ENCODE data around the gene GAK.
"Not testable (repeated sequence)": the region's sequence is repeated elsewhere in the genome, so short reads cannot be mapped to it uniquely, and the experiment has no call there.

The GAK gene

DNA sequence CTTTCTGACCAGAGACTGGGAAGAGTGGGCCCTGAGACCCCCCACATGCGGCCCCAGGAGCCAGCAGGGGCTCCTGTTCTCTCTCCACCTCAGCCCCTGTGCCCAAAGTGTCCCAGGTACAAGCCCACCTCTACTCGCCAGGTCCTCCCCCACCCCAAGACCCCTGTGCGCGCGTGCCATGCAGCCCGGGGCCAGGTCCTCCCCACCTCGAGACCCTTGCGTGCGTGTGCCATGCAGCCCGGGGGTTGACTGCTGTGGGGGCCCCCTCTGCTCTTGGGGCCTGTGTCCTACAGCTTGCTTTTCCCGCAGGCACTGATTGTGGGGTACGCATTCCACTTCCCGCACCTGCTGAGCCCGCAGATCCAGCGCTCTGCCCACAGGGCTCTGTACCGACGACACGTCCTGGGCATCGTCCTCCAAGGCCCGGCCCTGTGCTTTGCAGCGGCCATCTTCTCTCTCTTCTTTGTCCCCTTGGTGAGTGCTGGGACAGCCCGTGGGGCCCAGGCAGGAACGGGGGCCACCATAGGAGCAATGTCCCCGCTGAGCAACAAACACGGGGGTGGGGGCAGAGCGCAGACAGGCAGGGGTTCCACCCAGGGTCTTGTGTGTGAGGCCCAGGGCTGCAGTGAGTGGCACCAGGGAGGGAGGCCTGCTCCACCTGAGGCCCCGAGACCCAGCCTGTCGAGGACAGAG is 20.9 kb upstream of the GAK start:
- DNase-seq (ENCODE audit: low read depth, low spot score), result no peak

DNA sequence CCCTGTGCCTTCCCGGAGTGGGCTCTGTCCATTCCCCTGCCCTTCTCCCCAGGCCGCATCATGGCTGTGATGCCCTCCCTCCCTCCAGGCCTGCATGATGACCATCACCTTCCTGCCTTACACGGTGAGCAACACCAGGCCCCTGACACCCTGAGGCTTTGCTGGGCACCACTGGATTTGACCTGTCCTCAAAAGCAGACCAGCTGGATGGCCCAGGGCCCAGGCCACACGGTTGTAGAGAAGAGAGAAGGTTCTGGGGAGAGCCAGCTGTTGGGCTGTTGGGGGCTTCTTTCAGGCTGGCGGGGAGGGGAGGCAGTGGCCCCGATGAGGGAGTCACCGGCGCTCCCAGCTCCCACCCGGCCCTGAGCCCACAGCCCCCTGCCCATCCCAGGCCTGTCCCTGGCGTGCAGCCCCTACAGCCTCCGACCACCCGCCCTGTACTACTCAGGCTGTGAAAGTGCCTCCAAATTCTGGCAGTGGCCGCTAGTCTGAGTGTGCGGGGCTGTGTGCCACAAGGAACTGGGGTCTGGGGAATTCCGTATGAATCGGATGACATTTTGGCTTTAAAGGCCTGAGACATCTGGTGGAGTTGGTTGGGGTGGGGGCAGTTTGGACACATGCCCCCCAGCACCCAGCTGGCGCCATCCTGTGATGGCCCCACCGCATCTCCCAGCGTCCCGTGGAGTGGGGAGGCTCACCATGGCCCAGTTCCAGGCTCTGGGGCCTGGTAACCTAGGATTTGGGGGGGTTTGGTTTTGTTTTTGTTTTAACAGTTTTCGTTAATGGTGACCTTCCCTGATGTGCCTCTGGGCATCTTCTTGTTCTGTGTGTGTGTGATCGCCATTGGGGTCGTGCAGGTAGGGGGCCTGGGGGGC is 19.7 kb upstream of the GAK start:
- no peak for DNase-seq (ENCODE audit: low read depth, low spot score)

DNA sequence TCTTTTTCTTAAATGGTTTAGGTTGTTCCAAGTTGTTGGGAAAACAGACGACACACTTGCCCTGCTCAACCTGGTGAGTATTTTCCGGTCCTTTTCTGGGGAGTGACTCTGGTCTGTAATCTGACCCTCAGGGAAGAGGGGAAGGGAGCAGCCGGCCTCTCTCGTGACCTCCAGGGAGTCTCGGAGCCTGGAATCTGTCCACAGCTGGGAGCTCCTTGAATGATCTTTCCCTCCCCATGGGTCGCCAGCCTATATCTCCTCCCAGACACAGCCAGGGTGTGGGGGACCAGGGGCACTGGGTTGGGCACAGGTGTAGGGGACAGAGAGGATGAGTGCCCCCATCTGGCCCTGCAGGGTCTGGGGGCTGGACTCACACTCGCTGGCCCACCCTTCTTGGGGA is 19.1 kb upstream of the GAK start:
- no peak for DNase-seq (ENCODE audit: low read depth, low spot score)

DNA sequence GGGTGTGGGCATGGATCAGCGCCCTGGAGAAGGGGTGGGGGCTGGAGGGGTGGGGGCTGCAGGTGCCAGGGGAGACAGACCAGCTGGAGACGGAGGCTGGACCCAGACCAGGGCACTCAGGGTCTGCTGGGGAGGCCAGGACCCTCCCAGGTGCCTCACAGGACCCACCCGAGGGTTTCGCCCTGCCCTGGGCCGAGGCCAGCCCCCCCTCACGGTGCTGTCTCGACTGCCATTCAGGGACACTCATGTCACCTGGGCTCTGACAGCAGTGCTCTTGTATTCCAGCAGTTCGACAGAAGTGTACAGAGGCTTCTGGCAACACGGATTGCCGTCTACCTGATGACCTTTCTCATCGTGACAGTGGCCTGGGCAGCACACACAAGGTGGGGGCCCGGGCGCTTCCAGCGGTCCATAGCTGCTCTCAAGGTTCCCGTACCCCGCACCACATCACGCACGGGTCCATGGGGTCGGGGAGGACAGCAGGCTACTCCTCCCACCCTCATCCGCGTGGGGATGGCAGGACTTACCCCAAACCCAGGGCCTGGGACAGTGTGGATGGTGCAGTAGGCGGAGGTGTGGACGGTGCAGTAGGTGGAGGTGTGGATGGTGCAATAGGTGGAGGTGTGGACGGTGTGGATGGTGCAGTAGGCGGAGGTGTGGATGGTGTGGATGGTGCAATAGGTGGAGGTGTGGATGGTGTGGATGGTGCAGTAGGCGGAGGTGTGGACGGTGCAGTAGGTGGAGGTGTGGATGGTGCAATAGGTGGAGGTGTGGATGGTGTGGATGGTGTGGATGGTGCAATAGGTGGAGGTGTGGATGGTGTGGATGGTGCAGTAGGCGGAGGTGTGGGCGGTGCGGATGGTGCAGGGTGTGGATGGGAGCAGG is 18.3 kb upstream of the GAK start:
- DNase-seq (ENCODE audit: low read depth, low spot score), result no peak

DNA sequence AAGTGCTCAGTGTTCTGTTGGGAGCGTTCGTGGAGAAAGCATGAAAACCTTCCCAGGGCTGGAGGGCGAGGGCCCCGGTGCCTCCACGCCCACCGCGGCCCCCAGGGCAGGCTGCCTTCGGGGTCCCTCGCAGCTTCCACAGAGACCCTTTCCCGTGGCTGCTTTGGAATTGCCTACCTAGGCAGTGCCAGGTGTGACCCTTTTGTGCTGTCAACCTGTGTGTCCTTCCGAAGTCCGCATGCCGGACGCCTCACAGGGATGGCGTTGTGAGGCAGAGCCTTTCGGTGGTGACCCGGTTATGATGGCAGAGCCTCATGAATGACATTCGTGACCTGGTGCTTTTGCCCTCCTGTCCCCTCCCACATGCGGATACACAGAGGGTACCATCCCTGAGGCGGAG is 17.5 kb upstream of the GAK start:
- no peak for DNase-seq (ENCODE audit: low read depth, low spot score)

DNA sequence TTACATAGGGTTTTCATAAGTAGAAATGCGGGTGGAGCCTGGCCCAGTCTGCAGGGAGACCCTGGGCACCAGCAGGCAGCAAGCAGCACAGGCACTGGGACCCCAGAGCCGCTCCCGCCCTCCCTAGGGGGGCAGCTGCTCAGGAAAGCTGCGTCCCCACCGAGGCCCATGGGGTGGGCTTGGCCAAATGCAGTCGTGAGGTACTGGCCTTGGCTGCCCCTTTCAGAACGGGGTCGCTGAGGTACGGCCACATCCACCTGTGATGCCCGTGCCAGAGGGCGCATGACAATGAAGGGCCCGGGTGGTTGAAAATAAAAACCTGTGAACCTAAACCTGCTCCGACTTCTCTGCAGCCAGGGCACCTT is 16.8 kb upstream of the GAK start:
- DNase-seq (ENCODE audit: low read depth, low spot score), result no peak

DNA sequence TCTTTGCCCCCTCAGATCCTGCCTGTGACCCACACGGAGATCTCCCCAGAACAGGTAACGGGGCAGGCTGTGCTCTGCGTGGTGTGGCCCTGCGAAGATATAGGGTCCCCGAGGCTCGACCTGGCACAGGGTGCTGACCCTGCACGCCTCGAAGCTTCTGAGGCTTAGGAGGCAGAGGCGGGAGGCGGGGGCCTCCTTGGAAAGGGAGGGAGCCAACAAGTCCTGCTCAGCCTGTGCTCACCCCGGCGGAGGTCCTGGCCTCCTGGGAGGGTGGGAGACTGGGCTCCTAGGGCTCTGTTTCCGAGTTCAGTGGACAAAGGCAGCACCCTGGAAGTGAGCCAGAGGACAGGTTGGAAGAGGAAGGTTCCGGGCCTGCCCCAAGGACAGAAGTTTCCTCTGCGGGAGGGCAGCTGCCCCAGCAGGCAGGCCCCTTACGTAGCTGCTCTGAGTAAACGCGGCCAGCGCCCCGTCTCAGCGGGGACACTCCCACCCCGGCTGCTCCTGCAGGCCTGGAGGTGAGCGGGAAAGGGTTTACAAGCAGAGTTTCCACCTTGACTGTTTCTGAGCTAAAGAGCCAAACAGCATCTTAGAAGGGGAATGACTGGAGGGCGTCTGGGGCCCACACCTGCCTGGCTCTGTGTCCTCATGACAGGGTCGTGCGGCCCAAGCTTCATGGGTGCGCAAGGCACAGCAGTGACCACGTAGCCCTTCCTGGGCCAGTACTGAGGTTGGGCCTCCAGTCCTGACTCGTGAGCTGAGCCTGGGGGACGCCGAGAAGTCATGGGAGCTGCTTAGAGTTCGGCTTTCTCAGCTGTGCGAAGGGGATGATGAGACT is 16.2 kb upstream of the GAK start:
- DNase-seq (ENCODE audit: low read depth, low spot score), result no peak

DNA sequence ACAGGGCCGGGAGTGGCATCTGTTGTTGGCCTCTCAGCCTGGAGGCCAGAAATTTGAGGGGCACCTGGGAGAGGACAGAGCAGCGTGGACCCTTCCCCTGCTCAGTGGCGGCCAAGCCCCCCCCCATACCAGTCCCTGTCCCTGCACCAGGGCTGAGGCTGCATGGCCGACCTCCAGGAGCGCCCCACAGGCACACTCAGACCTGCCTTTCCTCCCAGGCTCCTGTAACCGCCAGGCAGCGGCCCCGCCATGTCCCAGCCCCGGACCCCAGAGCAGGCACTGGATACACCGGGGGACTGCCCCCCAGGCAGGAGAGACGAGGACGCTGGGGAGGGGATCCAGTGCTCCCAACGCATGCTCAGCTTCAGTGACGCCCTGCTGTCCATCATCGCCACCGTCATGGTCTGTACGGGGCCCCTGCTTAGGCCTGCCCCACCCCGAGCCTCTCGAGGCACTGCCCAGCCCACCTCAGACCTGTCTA is 15.4 kb upstream of the GAK start:
- DNase-seq (ENCODE audit: low read depth, low spot score), result no peak

DNA sequence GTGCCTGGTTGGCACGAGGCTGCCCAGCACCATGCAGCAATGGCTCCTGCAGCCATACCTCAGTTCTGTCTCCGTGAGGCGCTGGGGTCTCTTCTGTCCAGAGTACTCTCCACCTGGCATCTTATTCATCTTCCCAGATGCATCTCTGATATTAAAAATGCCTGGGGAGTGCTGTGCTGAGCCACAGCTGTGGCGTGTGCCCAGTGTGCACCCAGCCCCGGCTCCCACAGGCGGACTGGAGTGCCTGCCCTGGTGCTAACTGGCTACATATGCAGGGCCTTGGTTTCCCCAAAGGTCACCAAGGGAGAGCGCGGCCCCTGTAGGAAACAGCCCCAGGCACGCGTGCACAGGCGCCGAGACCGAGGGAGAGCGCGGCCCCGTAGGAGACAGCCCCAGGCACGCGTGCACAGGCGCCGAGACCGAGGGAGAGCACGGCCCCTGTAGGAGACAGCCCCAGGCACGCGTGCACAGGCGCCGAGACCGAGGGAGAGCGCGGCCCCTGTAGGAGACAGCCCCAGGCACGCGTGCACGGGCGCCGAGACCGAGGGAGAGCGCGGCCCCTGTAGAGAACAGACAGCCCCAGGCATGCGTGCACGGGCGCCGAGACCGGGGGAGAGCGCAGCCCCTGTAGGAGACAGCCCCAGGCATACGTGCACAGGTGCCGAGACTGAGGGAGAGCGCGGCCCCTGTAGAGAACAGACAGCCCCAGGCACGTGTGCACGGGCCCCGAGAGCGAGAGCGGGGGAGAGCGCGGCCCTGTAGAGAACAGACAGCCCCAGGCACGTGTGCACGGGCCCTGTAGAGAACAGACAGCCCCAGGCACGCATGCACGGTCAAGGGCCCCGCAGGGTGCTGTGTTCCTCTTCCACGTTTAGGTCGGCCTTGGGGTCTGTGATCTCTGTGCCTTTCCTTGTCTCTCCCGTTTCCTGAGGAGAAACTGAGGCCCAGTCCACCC is 14.7 kb upstream of the GAK start:
- DNase-seq (ENCODE audit: low read depth, low spot score), result no peak

DNA sequence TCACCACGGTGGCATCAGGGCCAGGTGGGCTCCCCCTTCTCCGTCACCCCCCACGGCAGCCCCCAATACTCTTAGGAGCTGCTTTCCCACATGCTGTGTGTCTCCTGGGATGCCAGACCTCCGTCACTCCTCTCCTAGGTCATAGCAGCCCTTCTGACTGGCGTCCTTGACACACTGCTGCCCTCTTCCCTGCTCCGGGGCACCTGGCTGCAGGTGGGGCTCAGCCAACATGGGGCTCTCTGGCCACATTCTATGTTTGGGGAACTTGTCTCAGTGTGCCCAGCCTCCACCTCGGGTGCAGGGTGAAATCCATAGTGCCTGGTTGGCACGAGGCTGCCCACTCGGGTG is 14.0 kb upstream of the GAK start:
- DNase-seq (ENCODE audit: low read depth, low spot score), result no peak

DNA sequence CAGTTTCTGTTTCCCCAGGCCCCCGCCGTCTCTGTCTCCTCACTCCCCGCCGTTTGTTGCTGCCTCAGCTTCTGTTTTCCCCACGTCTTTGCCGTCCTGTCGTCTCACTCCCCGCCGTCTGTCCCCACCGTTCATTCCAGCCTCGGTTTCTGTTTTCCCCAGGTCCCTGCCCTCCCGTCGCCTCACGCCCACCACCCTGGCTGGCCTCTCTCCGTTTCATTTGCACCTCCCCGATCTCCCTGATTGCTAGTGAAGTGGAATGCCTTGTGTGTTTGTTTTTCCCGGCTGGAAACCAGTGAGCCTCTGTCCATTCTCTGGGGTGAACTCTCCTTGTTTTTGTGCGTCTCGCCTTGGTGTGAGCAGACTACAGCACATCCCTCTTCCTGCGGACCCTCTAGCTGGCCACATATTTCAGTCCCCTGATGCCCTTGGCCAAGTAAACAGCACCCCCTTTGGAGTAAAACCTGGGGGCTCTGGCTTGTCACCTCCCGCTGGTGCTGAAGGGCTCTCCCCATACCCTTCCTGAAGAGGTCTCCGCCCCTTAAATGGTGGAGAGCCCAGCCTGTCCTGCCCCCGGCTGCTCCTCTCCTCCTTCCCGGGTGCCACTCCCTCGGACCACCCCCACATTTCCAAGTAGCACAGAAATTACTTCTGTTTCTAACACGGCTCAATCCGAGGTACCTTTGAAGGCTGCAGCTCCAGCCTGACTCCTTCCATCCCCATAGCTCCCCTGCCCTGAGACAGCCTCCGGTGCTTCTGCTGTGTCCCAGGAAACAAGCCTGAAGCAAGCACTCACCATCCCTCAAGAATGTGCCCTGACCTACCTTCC is 13.4 kb upstream of the GAK start:
- no peak for DNase-seq (ENCODE audit: low read depth, low spot score)

DNA sequence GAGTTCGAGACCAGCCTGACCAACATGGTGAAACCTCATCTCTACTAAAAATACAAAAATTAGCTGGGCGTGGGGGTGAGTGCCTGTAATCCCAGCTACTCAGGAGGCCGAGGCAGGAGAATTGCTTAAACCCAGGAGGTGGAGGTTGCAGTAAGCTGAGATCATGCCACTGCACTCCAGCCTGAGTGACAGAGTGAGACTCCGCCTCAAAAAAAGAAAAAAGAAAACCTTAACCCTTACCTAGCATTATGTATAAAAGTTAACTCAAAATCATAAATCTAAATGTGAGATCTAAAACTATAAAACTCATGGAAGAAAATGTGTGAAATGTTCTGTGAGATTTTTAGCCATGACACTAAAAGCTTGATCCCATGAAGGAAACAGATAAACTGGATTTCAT is 7.4 kb upstream of the GAK start:
- DNase-seq (ENCODE audit: low read depth, low spot score), result not testable (repeated sequence)

DNA sequence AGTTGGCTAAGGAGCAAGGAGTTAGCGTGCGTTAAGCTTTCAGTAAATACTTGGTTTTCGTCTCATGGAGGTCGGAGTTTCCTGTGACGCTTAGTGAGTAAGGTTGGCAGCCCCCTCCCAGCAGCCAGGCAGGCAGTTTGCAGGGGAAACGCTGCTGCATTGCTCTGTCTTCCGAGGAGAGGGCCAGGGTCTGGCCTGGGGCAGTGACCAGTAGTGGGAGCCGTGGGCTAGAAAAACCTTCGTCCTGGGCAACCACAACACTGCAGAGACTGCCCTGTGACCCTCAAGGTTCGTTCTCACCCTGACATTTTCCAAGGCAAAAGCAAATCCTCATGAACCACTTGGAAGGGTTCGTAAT is 576 bp upstream of the GAK start:
- no peak for DNase-seq (ENCODE audit: low read depth, low spot score)

DNA sequence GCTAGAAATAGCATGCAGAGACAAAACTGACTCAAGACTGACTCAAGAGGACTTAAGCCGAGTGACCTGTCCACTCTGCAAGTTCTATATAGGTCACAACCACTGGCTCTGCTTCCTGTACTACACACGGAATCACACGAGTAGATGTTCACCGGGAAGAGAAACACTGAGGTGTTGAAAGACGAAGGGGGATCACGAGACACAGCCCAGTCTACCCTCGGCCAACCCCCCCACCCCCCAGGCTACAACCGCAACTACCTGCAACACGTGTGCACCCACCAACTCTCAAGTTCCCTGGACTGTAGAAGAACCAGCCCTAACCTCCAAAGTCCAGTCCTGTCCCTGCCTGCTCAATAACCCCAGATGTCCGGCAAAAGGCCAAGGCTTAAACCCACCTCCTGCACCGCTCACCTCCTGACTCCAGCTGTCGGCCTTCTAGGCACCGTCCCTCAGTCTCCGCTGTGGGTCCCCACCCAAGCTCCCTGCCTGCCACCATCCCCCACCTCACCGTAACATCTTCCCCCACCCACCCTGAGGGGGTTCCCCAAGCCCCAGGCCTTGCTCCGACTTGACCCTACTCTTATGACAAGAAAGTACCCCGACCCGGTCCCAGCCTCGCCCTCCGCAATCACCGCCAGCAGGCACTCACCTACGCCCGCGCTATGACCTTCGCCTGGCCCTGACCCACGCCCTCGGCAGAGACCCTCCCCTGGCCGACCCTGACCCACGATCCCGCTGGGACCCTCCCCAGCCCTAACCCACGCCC is 739 bp downstream of the GAK start:
- DNase-seq (ENCODE audit: low read depth, low spot score), result no peak

DNA sequence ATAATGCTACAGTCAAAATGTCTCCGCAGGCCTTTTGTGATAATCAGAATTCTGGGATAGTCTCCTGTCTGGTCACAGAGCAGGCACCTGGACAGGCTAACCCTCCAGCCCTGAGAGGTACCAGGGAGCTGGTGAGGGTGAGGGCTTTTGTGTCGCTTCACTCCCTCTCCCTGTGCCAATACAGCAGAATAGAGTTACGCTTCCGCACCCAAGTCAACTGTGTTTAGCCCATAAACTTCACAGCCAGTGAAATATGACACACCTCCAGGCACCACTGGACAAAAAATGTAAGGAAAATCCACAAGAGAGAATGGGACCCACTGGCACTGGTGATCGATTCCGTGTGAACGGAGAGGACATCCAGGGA is 1.3 kb downstream of the GAK start:
- DNase-seq (ENCODE audit: low read depth, low spot score), result no peak

DNA sequence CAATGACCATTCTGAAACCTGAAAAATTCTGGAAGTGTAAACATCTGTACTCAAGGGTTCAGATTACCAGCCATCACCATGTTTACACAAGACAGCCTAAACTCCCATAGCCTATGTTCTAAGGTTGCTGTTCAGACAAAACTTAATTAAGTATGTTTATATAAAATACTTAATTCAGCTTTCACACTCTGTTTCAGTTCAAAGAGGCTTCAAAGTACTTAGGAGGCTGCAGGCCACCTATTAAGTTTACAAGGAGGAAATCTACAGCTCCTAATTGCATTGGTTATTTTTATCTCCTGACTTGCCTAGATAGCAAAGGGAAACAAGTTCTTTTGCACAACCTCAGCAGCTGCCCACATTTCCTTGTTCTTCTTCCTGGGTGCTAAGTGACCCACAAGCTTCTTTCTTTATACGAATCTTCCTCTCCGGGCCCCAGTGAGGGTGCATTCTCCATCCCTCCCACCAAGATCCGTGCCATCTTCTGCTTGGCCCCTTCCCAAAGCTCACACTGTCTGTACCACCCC is 2.0 kb downstream of the GAK start:
- DNase-seq (ENCODE audit: low read depth, low spot score), result no peak

DNA sequence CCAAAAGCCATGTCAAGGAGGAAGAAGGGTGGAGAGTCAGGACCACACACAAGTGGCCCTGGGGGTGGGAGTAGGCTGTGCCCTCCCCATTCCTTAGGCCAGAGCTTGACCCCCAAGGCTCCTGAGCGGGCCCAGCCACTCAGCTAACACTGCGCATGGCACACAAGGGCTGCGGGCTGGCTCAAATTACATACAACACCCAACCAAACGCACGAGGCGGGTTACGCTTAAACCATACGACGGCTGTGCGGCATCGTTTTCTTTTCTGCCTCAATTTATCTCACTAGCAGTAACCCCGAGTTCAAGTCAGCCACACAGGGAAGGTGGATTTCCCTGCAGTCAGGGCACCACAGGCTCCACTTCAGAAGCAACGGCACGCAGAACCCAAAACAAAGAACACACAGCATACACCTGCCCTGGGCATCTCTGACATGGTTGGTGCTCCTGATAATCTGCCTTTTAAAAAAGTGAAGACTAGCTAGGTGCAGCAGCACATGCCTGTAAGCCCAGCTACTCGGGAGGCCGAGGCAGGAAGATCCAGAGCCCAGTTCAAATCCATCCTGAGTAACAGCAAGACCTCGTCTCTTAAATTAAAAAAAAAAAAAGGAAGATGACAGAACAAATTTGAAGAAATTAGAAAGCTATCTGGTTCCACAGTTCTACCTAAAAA is 2.9 kb downstream of the GAK start:
- DNase-seq (ENCODE audit: low read depth, low spot score), result no peak

DNA sequence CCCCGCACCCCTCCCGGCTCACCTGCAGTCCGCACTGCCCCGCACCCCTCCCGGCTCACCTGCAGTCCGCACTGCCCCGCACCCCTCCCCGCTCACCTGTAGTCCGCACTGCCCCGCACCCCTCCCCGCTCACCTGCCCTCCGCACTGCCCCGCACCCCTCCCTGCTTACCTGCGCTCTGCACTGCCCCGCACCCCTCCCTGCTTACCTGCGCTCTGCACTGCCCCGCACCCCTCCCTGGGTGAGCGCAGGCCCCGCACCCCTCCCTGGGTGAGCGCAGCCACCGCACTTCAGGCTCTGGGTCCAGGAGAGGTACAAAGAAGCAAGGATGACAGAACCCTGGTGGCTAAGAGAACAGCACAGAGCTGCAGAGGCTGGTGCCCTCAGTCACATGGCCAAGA is 4.5 kb downstream of the GAK start:
- DNase-seq (ENCODE audit: low read depth, low spot score), result not testable (repeated sequence)
